RPMI7951 (cell line): Measurements from ENCODE around the gene NLRC4. TPM values are rescaled to one million over a fixed set of nuclear protein-coding genes. Genes with fewer than 3 reads are reported as not detected.
"Not testable (repeated sequence)": the region's sequence is repeated elsewhere in the genome, so short reads cannot be mapped to it uniquely, and the experiment has no call there.

Experiments used
- DNase-seq: peaks from one replicate; pipeline ENCODE4 v3.0.0-alpha.2; 2012; ENCODE audit warnings: low read depth
- total RNA-seq: library from RNA; depleted of rRNA; stranded (reverse); fragments of >200 nt; shearing (Covaris generic); gene quantifications from 2 replicates; pipeline ENCODE4 v1.2.3, GENCODE V29; 2014; rRNA removed

The NLRC4 gene
- total RNA-seq, 1 experiment from 2014 or later = not detected

DNA sequence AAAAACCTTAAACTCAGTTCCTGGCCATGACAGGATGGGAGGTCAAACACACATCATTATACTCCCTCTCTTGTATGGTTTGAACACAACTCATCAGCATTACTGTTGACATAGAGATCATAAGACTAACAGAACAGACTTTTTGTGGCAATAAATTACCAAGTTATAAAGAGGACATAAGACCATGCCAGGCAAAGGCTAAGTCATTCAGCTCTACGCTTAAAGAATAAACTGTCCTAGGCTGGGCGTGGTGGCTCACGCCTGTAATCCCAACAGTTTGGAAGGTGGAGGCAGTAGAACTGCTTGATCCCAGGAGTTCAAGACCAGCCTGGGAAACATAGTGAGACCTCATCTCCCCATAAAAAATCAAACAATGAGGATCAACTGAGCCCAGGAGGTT is 16.4 kb downstream of the NLRC4 start:
- no peak for DNase-seq

DNA sequence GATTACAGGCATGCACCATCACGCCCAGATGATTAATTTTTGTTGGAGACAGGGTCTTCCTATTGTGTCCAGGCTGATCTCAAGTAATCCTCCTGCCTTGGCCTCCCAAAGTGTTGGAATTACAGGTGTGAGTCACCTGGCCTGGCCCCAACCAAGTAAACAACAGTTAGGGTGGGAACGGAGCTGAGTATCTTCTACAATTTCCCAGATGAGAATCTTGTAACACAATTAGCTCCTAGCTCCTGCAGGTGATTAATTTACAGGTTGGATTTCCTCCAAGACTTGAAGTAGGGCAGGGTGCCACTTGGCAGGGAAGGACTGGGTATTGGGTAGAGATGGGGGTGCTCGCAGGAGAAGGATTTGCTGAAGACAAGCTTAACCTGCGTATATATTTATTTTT is 17.8 kb downstream of the NLRC4 start:
- no peak for DNase-seq

DNA sequence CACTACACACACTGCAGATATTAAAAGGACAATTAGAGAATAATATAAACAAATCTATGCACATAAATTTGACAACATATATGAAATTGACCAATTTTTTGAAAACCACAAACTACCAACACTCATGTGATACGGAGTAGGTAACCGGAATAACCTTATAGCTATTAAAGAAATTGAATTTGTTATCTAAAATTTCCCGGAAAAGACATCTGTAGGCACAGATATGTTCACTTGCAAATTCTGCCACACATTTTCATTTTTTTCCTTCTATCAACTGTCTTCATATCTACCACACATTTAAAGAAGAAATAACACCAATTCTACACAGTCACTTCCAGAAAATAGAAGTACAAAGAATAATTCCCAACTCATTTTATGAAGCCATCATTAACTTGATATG is 22.4 kb downstream of the NLRC4 start:
- DNase-seq = no peak

DNA sequence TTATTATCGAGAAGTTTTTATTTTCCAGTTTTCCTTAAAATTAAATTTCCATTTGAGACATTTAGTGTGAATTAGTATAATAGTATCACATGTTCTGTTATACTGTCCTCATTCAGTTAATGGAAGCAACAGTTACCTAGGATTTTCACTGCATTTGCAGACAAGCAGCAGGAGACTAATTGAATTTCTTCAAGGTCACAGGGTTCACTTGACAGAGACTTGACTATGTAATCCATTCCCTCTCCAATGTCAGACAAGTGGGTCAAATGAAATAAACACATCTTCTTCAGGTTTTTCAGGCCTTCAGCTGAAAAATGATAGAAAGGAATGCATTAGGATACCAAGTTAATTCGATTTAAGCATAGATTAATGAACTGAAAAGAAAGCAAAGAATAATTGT is 26.7 kb downstream of the NLRC4 start:
- DNase-seq = no peak

DNA sequence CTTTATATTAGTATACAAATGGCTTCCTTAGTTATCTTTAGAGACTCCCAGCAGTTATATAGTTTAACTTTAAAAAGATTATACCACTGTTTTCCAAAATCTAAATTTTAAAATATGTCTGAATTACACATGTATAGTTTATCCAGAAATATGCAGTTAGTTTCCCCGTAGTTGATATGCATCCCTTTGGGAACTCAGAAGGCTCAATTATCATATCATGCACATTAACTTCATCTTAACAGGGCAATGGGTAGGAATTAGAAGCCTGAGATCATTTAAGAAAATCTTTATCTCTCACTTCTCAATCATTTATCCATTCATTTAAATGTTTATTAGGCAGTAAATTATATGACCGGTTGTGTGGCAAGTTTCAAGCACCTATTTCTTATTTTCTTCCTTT is 27.2 kb downstream of the NLRC4 start:
- no peak for DNase-seq

DNA sequence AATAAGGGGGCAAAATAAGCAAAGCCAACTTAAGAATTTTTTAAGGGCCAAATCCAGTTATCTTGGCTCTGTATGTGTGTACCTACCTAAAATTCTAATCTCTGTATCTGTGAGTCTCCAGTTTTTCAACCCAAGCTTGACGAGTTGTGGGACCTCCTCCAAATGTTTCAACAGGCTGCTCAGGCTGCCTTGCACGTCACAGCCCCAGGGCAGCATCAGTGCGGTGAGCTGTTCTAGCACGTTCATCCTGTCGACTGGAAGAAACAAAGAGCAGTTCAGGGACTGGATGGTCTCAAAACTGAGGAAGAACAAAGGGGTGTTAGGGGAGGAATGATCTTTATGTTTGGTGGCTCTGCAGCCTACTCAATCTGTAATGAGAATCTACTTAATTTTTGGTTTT is 29.4 kb downstream of the NLRC4 start:
- DNase-seq = peak; percentile 76

DNA sequence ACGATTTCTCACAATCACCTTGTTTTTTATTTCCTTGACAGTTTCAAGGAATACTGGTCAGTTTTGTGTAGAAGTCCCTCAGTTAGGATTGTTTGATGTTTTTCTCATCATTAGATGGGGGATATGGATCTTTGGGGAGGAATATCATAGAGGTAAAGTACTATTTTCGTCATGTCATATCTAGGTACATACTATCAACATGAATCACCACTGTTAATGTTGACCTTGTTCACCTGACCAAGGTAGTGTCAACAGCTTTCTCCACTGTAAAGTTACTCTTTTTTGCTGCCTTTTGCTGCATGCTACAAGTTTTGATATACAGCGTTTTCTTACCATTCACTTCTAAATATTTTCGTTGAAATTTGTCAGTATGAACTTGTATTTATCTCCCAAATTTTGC is 32.7 kb downstream of the NLRC4 start:
- no peak for DNase-seq

DNA sequence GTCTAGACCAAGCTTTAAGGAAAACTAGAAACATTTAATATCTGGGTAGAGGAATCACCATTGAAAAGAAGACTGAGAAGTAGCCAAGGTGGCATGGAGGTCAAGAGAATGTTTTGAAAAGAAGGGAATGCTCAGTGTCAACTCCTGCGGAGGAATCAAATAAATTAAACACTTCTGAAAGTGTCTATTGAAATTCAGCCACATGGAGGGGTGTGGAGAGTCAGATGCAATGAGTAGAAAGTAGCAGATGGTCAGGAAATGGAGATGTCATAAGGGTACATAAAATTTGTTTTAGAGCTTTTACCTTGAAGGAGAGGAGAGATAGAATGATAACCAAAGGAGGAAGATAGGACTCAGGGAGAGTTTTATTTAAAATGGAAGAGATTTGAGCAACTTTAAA is 35.1 kb downstream of the NLRC4 start:
- no peak for DNase-seq

DNA sequence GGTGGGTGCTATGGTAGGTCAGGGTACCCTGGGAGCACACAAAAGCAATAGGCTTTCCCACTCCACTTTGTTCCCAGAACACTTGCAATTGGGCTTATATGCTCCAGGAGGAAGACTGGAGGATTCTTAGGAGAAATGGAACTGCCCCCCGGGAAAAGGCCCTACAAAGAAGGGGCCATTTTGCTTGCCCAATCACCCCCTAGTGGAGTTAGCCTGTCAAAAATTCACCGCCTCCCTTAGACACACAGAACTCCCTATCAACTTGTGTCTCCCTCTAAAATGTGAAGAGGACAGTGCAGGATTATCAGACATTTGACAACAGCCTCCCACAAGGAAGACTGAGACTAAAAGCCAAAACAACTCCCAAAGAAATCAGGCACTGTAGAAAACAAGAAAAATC is 36.5 kb downstream of the NLRC4 start:
- DNase-seq = no peak

DNA sequence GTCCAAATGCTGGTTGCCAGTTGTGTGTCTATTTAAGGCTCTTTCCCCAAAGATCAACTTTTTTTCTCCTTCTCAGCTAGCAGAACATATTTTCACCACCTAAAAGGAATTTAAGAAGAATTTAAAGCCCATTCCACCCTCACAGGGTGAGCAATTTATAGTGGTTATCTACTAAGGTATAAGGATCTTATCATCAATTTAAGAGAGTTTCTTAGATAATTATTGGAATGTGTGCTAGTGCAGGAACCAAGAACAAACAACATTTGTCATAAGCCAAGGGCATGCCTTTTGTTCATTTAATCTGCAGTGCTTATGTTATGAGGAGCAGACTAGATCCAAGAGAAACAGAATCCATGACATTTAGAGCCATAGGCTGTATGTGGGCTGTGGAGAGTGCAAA is 37.2 kb downstream of the NLRC4 start:
- no peak for DNase-seq

DNA sequence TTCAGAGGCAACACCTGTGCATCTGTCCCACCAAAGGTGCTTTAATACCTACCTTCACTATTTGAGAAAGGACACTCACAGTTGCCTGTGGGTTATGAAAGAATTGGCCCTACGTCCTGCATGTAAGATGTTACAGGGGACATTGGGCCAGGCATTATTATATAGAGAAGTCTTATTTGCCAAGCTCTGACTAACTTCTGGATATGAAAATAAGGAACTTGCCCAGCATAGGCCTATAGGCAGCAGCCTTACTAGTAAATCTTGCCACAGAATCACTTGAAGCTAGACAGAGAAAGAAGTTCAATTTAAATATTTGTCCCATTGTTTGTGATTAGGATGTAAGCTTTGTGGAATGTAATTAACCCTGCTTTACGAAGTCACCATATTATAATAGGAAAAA is 41.7 kb downstream of the NLRC4 start:
- DNase-seq = no peak

DNA sequence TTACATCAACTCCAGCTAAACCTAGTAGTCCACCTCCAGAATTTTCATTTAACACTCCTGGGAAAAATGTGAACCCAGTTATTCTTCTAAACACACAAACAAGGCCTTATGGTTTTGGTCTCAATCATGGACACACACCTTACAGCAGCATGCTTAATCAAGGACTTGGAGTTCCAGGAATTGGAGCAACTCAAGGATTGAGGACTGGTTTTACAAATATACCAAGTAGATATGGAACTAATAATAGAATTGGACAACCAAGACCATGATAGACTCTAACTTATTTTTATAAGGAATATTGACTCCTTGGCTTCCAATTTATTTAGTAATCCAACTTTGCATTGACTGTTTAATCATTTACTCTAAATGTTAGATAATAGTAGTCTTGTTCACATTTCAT is 44.2 kb downstream of the NLRC4 start:
- DNase-seq = no peak

DNA sequence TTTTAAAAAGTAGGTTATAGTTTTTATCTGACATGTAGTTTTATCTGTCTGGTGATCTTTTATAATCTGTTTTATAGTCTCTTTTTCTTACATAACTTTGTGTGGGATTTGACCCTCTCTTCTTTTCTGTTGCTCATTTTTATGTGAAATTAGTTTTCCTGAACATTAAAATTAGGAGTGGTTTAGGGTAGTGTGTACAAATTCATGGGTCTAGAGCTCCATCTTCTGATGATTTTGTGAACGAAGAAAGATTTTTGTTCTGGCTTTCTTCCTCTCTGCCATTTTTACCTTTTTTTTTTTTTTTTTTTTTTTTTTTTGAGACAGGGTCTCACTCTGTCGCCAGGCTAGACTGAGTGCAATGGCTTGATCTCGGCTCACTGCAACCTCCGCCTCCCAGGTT is 52.4 kb downstream of the NLRC4 start:
- DNase-seq = no peak

DNA sequence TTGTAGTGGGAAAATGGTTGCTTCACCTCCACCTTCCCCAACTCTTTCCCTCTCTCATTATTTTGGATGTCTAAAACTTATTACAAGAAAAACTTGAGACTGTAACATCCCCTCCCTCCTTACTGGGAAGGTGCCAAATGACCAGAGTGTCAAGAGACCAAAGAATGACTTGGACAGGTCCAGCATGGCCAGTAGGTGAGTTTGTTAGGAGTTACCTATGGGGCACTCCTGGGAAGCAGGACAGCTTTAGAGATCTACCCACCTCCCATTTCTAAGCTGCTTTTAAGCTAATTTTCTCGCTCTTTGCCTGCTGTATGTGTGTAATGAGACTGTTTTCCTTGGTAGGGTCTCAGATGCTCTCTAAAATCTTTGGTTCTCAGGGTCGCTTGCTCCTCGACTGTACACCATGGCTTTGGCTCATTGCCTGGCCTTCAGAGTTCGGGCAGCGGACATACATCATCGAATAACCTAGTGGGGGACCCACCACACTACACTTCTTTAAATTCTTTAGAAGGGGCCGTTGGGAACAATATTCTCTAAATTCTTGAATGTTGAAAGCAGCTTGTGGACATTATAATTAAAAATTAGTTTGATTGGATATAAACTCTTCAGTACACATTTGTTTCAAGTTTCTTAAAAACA is 53.8 kb downstream of the NLRC4 start:
- DNase-seq = no peak

DNA sequence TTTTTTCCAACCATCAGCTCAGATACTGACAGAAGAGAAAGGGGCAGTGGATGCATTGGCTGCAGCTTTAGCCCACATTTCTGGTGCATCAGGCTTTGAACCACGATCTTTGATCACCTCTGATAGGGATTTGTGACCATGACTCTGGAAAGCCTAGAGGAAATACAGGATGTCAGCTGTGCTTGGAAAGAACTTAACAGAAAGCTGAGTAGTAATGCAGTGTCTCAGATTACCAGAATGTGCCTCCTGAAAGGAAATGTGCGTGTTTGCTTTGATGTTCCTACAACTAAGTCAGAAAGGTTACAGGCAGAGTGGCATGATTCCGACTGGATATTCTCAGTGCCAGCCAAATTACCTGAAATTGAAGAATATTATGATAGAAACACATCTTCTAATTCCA is 61.3 kb downstream of the NLRC4 start:
- not testable (repeated sequence) for DNase-seq

DNA sequence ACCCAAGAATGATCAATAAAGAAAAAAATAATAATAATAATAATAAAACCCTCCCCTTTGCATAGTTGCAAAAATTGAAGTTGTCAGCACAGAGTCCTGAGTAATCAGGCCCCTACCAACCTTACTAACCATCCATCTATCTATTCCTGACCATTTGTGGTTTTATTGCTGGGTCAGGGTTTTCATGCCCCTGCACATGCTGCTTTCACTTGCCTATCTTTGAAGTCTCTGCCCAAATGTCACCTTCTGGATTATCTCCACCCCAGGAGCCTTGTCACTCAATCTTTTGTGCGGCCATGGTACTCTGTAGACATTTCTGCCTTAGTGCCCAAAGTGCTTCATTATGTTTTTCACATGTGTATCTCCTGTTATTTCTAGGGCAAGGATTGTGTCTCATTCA is 63.9 kb downstream of the NLRC4 start:
- DNase-seq = no peak

DNA sequence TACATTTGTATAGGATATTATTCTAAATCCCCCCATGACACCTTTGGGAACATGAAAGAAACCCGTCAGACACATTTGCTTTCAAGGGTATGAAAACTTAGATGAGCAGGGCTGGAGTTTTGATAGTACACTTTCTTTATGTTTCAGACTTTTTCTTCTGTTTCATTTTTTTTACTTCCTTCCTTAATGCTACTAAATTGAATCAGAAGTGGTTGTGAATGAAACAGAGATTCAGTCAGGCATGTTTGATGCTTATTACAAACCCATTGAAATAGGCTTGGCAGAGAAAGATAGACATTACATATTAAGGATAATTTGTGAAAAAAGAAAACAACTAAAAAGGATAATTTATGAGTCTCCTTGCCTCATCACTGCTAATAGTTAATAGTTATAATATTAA is 72.3 kb downstream of the NLRC4 start:
- DNase-seq = no peak

DNA sequence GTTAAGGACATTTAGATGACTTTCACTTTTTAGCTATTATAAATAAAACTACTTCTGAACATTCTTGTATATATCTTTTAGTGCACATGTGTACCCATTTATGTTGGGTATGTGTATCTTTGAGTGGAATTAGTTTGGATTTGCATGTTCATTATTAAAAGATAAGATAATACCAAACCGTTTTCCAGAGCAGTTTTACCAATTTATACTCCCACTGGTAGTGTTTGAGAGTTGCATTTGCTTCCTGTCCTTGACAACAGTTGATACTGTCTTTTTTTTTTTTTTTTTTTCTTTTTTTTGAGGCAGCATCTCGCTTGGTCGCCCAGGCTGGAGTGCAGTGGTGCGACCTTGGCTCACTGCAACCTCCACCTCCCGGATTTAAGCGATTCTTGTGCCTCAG is 75.7 kb downstream of the NLRC4 start:
- no peak for DNase-seq

DNA sequence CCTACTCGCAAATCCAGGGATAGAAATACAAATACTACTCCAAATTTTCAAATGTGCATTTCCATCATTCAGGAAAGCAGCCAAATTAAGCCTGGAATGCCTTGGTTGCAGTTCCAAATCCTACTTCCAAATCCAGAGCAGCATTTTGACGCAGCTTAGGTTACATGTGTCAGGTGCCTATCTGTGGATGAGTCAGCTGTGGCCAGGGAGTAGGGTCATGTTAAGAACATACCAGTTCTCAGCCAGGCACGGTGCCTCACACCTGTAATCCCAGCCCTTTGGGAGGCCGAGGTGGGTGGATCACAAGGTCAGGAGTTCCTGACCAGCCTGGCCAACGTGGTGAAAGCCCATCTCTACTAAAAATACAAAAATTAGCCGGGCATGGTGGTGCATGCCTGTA is 82.0 kb downstream of the NLRC4 start:
- DNase-seq = no peak

Other genes with a start within 250 kb of the NLRC4 start
- gene DPY30, start 225.1 kb downstream of the NLRC4 start, total RNA-seq = 149 and 158 TPM in 2 replicates
- gene SPAST, start 201.3 kb downstream of the NLRC4 start, total RNA-seq = 19.9 and 23.6 TPM in 2 replicates
- 28.8 and 34.1 TPM in 2 replicates for gene SLC30A6, start 99.0 kb downstream of the NLRC4 start, total RNA-seq
- 38.0 and 39.0 TPM in 2 replicates for gene YIPF4, start 13.0 kb upstream of the NLRC4 start, total RNA-seq
- 52.1 and 59.7 TPM in 2 replicates for gene BIRC6, start 92.1 kb upstream of the NLRC4 start, total RNA-seq